Effector memory CD4-positive, alpha-beta T cell (primary cell): ENCODE data around the gene P2RY1.
"Not testable (repeated sequence)": the region's sequence is repeated elsewhere in the genome, so short reads cannot be mapped to it uniquely, and the experiment has no call there.

ENCODE experiments used
- DNase-seq, 3 donors: peaks; one replicate each; pipeline ENCODE4 v3.0.0-alpha.2; 2020
- H3K27ac ChIP-seq: 2 replicates; pipeline ENCODE4 v1.7.0; 2013; ENCODE audit warnings: mild to moderate bottlenecking, low read length, moderate library complexity; ENCODE audit not compliant: insufficient read depth, poor library complexity, severe bottlenecking
- H3K27me3 ChIP-seq: replicated peaks from 2 replicates; pipeline ENCODE4 v1.7.0; 2013; ENCODE audit warnings: mild to moderate bottlenecking, low read length; ENCODE audit not compliant: insufficient read depth, control insufficient read depth, poor library complexity, severe bottlenecking
- H3K36me3 ChIP-seq: 2 replicates; pipeline ENCODE4 v1.7.0; 2013; ENCODE audit warnings: mild to moderate bottlenecking, low read length, moderate library complexity; ENCODE audit not compliant: control insufficient read depth, insufficient read depth
- H3K4me1 ChIP-seq: 2 replicates; pipeline ENCODE4 v1.7.0; 2013; ENCODE audit warnings: low read length, mild to moderate bottlenecking; ENCODE audit not compliant: control insufficient read depth, insufficient read depth, poor library complexity, severe bottlenecking
- H3K4me3 ChIP-seq: 2 replicates; pipeline ENCODE4 v1.7.0; 2013; ENCODE audit warnings: low read length, low read depth, mild to moderate bottlenecking; ENCODE audit not compliant: insufficient read depth, poor library complexity, severe bottlenecking
- H3K9me3 ChIP-seq: 2 replicates; pipeline ENCODE4 v1.7.0; 2013; ENCODE audit warnings: mild to moderate bottlenecking, low read length, moderate library complexity; ENCODE audit not compliant: control insufficient read depth

Gene P2RY1

GRCh38 chr3:152835601-152836102 is 721 bp downstream of the P2RY1 start:
- Histone ChIP-seq H3K9me3 (no peaks in the 10 kb centered on the region), H3K36me3 (no peaks in the 10 kb centered on the region), H3K27me3 (no peaks in the 10 kb centered on the region), H3K4me3 (no peak overlapping the region), H3K4me1 (no peaks in the 10 kb centered on the region), H3K27ac (no peak overlapping the region)
- no peak for DNase-seq

- H3K4me3 ChIP-seq, result no peak overlapping the region
- no peaks in the 10 kb centered on the region for H3K4me1 ChIP-seq
- no peaks in the 10 kb centered on the region for H3K27me3 ChIP-seq
- no peaks in the 10 kb centered on the region for H3K36me3 ChIP-seq
- H3K27ac ChIP-seq, result no peak overlapping the region
- no peak for DNase-seq
- no peaks in the 10 kb centered on the region for H3K9me3 ChIP-seq
Measured at GRCh38 chr3:152836269-152836668, 1.3 kb downstream of the P2RY1 start.

- Histone ChIP-seq H3K27ac (no peak overlapping the region), H3K4me3 (no peak overlapping the region), H3K4me1 (no peaks in the 10 kb centered on the region), H3K27me3 (no peaks in the 10 kb centered on the region), H3K36me3 (no peaks in the 10 kb centered on the region), H3K9me3 (no peaks in the 10 kb centered on the region)
- no peak for DNase-seq
Measured at GRCh38 chr3:152839511-152839910, 4.6 kb downstream of the P2RY1 start.

- no peaks in the 10 kb centered on the region for H3K27me3 ChIP-seq
- H3K27ac ChIP-seq, result no peak overlapping the region
- H3K36me3 ChIP-seq, result no peaks in the 10 kb centered on the region
- H3K4me1 ChIP-seq, result no peaks in the 10 kb centered on the region
- H3K9me3 ChIP-seq, result no peaks in the 10 kb centered on the region
- H3K4me3 ChIP-seq, result no peak overlapping the region
- DNase-seq, result no peak
Measured at GRCh38 chr3:152841131-152841530, 6.2 kb downstream of the P2RY1 start.

- Histone ChIP-seq H3K36me3 (no peaks in the 10 kb centered on the region), H3K27ac (no peak overlapping the region), H3K4me3 (no peak overlapping the region), H3K27me3 (no peaks in the 10 kb centered on the region), H3K4me1 (no peaks in the 10 kb centered on the region), H3K9me3 (no peaks in the 10 kb centered on the region)
- DNase-seq, result no peak
Measured at GRCh38 chr3:152842413-152842812, 7.5 kb downstream of the P2RY1 start.

- DNase-seq, result no peak
- Histone ChIP-seq H3K4me3 (no peak overlapping the region), H3K36me3 (no peaks in the 10 kb centered on the region), H3K27ac (no peak overlapping the region), H3K9me3 (no peaks in the 10 kb centered on the region), H3K4me1 (no peaks in the 10 kb centered on the region), H3K27me3 (no peaks in the 10 kb centered on the region)
Measured at GRCh38 chr3:152843955-152844354, 9.0 kb downstream of the P2RY1 start.

- not testable (repeated sequence) for H3K4me1 ChIP-seq, H3K27ac ChIP-seq, DNase-seq, H3K27me3 ChIP-seq, H3K36me3 ChIP-seq, H3K9me3 ChIP-seq, H3K4me3 ChIP-seq
Measured at GRCh38 chr3:152846572-152847202, 11.8 kb downstream of the P2RY1 start.

- not testable (repeated sequence) for H3K27ac ChIP-seq, DNase-seq, H3K36me3 ChIP-seq, H3K4me1 ChIP-seq, H3K9me3 ChIP-seq, H3K27me3 ChIP-seq, H3K4me3 ChIP-seq
Measured at GRCh38 chr3:152847599-152847998, 12.7 kb downstream of the P2RY1 start.

GRCh38 chr3:152849996-152850578 is 15.2 kb downstream of the P2RY1 start:
- H3K9me3 ChIP-seq, result no peaks in the 10 kb centered on the region

GRCh38 chr3:152853196-152853595 is 18.3 kb downstream of the P2RY1 start:
- Histone ChIP-seq H3K27ac (no peak overlapping the region), H3K27me3 (no peaks in the 10 kb centered on the region), H3K36me3 (no peaks in the 10 kb centered on the region), H3K4me1 (no peaks in the 10 kb centered on the region), H3K9me3 (no peaks in the 10 kb centered on the region), H3K4me3 (no peak overlapping the region)
- no peak for DNase-seq

More at GRCh38 chr3:152849996-152850578, 15.2 kb downstream of the P2RY1 start:
- no peak overlapping the region for H3K27ac ChIP-seq
- DNase-seq, result no peak
- no peaks in the 10 kb centered on the region for H3K4me1 ChIP-seq
- H3K36me3 ChIP-seq, result no peaks in the 10 kb centered on the region
- no peaks in the 10 kb centered on the region for H3K27me3 ChIP-seq
- H3K4me3 ChIP-seq, result no peak overlapping the region
